GM19239 (cell line): ENCODE results near the gene SLC39A3.
A peak's percentile ranks its signal among the peaks of the same experiment; 100 is the strongest.

Experiments
- DNase-seq: peaks from one replicate; pipeline ENCODE4 v3.0.0; 2011; ENCODE audit warnings: low spot score; ENCODE audit not compliant: insufficient read length
- FAIRE-seq: peaks from 2 replicates; lab custom pipeline; 2011; peaks lifted over from hg19 to GRCh38; lab: Jason Lieb, UNC

The SLC39A3 gene

GRCh38 chr19:2739602-2740313 is at the start of gene SLC39A3:
Gene SLC39A3, minus strand, starts transcription at chr19:2740017. Its CDS starts 2,760 bp downstream, at chr19:2737257.
- FAIRE-seq (peak; percentile 97), DNase-seq (peak; percentile 100)

DNA sequence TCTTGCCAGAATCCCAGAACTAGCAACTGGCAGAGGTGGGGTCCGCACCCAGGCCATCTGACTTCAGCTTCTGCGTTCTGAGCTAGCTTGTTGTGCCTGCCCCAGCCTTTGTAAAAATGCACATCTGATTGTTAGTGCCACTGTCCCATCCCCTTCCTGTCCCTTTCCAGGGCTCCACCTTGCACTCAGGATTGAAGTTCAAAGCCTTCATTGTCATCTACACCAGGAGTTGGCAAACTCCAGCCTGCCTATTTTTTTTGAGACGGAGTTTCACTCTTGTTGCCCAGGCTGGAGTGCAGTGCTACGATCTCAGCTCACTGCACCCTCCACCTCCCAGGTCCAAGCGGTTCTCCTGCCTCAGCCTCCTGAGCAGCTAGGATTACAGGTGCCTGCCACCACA is 48.4 kb upstream of the SLC39A3 start:
- FAIRE-seq, result no peak

DNA sequence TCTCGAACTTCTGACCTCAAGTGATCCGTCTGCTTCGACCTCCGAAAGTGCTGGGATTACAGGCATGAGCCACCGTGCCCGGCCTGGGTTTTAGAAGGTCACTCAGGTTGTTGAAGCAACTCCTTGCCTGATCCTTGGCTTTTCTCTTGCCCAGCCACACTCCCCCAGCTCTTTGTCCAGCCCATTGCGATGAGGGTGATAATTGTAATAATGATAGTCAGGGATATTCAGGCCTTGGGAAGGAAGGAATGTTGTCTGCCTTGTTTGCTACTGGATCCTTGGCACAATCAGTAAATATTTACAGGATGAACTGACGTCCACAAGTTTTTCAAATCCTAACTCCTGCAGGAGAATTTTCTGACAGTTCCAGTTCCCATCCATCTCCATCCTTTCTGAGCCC is 47.3 kb upstream of the SLC39A3 start:
- no peak for DNase-seq
- FAIRE-seq, result no peak

More for the DNA sequence above, 48.4 kb upstream of the SLC39A3 start:
- no peak for DNase-seq

GRCh38 chr19:2785244-2785997 is 45.6 kb upstream of the SLC39A3 start, which contains the start of gene THOP1:
Gene THOP1, plus strand, starts transcription at chr19:2785503. Its CDS starts 160 bp downstream, at chr19:2785663.
- peak; percentile 92 for DNase-seq
- peak; percentile 99 for FAIRE-seq

DNA sequence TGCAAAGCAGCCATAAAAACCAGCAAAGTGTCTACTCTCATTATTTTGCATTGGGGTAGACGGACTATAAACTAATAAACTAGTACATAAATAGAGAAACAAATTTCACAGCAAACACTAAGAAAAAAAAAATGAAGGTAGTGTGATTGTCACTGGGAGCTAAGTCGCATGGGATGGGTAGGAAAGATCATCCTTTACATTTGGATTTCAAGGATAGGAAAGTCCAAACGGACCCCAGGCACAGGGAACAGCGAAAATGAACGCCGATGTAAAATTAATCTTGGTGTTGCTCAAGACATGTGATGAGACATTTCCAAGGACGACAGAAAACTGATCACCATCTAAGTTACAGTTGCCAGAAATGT is 43.9 kb upstream of the SLC39A3 start:
- DNase-seq (no peak), FAIRE-seq (no peak)

GRCh38 chr19:2782936-2783780 is 43.3 kb upstream of the SLC39A3 start, which contains the start of gene SGTA:
Gene SGTA, minus strand, starts transcription at chr19:2783273. Its CDS starts 14,205 bp downstream, at chr19:2769068.
- FAIRE-seq, result peak; percentile 99

DNA sequence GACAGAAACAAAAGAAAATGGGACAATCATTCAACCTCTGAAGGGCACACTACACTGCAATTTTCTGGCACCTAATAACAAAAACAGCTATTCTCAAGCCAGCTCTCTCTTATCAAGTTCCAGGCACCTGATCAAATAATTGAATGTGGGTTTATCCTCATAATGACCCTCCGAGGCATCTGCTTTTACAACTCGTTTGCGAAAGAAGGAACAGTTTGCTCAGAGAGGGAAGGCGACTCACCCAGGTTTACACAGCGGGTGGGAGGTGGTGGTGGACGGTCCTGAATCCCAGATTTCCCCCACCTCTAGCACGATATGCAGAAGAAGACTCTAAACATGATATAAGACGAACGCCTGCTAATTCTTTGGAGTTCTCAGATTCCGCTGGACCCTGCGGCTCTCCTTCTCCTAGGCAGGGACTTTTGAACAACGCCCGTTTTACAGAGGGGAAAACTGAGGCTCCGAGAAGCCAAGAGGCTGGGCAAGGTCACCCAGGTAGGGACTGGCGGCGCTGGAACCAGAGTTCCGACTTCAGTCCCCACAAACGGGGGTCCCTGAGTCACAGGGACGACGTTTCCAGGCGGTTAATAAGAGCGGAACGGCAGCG is 42.6 kb upstream of the SLC39A3 start:
- DNase-seq, result no peak
- peak; percentile 70 for FAIRE-seq

More at GRCh38 chr19:2782936-2783780, 43.3 kb upstream of the SLC39A3 start, which contains the start of gene SGTA:
- peak; percentile 97 for DNase-seq

GRCh38 chr19:2780284-2780683 is 40.5 kb upstream of the SLC39A3 start:
- DNase-seq, result no peak
- no peak for FAIRE-seq

GRCh38 chr19:2779121-2779740 is 39.4 kb upstream of the SLC39A3 start:
- no peak for DNase-seq
- no peak for FAIRE-seq

- DNase-seq, result no peak
- FAIRE-seq, result no peak
These were observed 38.3 kb upstream of the SLC39A3 start for GRCh38 chr19:2777952-2778683.

GRCh38 chr19:2775556-2776430 is 36.0 kb upstream of the SLC39A3 start:
- FAIRE-seq (peak; percentile 98), DNase-seq (peak; percentile 83)

DNA sequence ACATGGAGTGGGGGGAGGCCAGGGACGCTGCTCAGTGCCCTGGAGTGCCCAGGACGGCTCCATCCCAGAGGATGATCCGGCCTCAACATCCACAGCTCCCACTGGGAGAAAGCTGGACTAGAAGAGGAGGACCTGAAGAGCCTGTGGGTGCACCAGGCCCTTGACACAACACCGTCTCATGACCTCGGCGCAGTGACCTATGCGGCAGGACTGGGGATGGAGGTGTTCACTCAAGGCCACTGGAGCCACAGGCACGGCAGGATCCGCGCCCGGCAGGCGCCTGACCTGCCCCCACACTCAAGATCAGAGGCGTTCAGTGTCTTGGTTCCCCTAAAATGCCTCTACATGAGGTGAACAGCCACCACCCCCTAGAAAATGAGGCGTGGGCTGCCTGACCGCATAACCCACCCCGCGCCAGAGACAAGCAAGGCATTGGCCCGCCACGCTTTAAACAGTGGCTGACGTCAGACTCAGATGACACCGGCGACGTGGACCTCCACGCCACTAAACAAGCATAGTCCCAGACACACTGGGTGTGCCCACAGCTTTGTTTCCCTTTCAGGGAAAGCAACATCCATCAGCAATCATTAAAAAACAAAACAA is 35.2 kb upstream of the SLC39A3 start:
- FAIRE-seq, result no peak
- DNase-seq, result no peak

GRCh38 chr19:2774083-2774679 is 34.4 kb upstream of the SLC39A3 start:
- FAIRE-seq (no peak), DNase-seq (no peak)

- FAIRE-seq, result no peak
These were observed 32.2 kb upstream of the SLC39A3 start for GRCh38 chr19:2771786-2772674.

GRCh38 chr19:2770055-2771013 is 30.5 kb upstream of the SLC39A3 start:
- no peak for DNase-seq
- FAIRE-seq, result no peak

More at GRCh38 chr19:2771786-2772674, 32.2 kb upstream of the SLC39A3 start:
- DNase-seq, result no peak
